ENCODE results near the gene STN1. TPM values are rescaled to one million over a fixed set of nuclear protein-coding genes. Genes with fewer than 3 reads are reported as not detected.

The STN1 gene
- total and polyA plus RNA-seq, 5 experiments from 2014 or later, result 41.8 to 103 (median 89.3) TPM

- DNase-seq (no peak), ATAC-seq (no peak)
- H3K27me3 Mint-ChIP-seq, result no peaks in the 10 kb centered on the region
- no peak overlapping the region for H3K4me3 Mint-ChIP-seq
- H3K36me3 Mint-ChIP-seq, result peaks cover 3 to 99% (median 12%) of the 10 kb centered on the region in 3 donors
- H3K9me3 Mint-ChIP-seq, result no peaks in the 10 kb centered on the region
- POLR2A ChIA-PET, result interaction anchor here (1.6 to 2.1 kb wide), 2 partner anchors 10 to 231 kb away, joined by 5 to 6 read pairs; partner anchors contain the start of gene SFR1
- peaks cover 20 to 54% (median 45%) of the 10 kb centered on the region in 4 donors for H3K4me1 Mint-ChIP-seq
- peak overlapping the region in 9 of 10 donors; percentile 14 to 89 (median 74) for H3K27ac Mint-ChIP-seq
Observed at GRCh38 chr10:103890688-103891087, 27.3 kb downstream of the STN1 start.

- H3K27me3 Mint-ChIP-seq, result no peaks in the 10 kb centered on the region
- no peak for ATAC-seq
- no peaks in the 10 kb centered on the region for H3K9me3 Mint-ChIP-seq
- H3K27ac Mint-ChIP-seq, result peak overlapping the region; percentile 63 to 89 (median 80)
- no peak overlapping the region for H3K4me3 Mint-ChIP-seq
- DNase-seq, result no peak
- H3K36me3 Mint-ChIP-seq, result peaks cover 0 to 98% (median 12%) of the 10 kb centered on the region in 3 donors
- POLR2A ChIA-PET, result interaction anchor here (1.6 to 2.1 kb wide), 2 partner anchors 11 to 231 kb away, joined by 5 to 6 read pairs; partner anchors contain the start of gene SFR1
- H3K4me1 Mint-ChIP-seq, result peaks cover 18 to 50% (median 40%) of the 10 kb centered on the region in 4 donors
Observed at GRCh38 chr10:103890194-103890658, 27.8 kb downstream of the STN1 start.

GRCh38 chr10:103889121-103889720 lies 28.8 kb downstream of the STN1 start:
- peak overlapping the region in 9 of 10 donors; percentile 6 to 83 (median 32) for H3K27ac Mint-ChIP-seq
- no peak for DNase-seq

GRCh38 chr10:103888113-103888841 lies 29.7 kb downstream of the STN1 start:
- peak; percentile 83 to 88 for ATAC-seq
- DNase-seq, result peak in 6 of 10 donors; percentile 6 to 71 (median 40)
- H3K36me3 Mint-ChIP-seq, result peaks cover 0 to 98% (median 14%) of the 10 kb centered on the region in 3 donors
- POLR2A ChIA-PET, result interaction anchor here (0.6 to 2.2 kb wide), 4 partner anchors 29 to 233 kb away, joined by 3 to 19 read pairs (median 4); partner anchors contain the start of genes SFR1 and STN1
- H3K27me3 Mint-ChIP-seq, result no peaks in the 10 kb centered on the region
- no peaks in the 10 kb centered on the region for H3K9me3 Mint-ChIP-seq
- H3K4me3 Mint-ChIP-seq, result peak overlapping the region in 1 of 10 donors; percentile 31
- peaks cover 10 to 37% (median 24%) of the 10 kb centered on the region in 4 donors for H3K4me1 Mint-ChIP-seq
- peak overlapping the region in 8 of 10 donors; percentile 6 to 90 (median 36) for H3K27ac Mint-ChIP-seq

More at GRCh38 chr10:103889121-103889720, 28.8 kb downstream of the STN1 start:
- no peak for ATAC-seq
- peaks cover 0 to 98% (median 12%) of the 10 kb centered on the region in 3 donors for H3K36me3 Mint-ChIP-seq
- no peak overlapping the region for H3K4me3 Mint-ChIP-seq
- peaks cover 14 to 47% (median 31%) of the 10 kb centered on the region in 4 donors for H3K4me1 Mint-ChIP-seq
- POLR2A ChIA-PET, result interaction anchor here (0.8 to 2.1 kb wide), 3 partner anchors 12 to 232 kb away, joined by 3 to 6 read pairs (median 5); partner anchors contain the start of gene SFR1
- no peaks in the 10 kb centered on the region for H3K27me3 Mint-ChIP-seq
- H3K9me3 Mint-ChIP-seq, result no peaks in the 10 kb centered on the region

DNA sequence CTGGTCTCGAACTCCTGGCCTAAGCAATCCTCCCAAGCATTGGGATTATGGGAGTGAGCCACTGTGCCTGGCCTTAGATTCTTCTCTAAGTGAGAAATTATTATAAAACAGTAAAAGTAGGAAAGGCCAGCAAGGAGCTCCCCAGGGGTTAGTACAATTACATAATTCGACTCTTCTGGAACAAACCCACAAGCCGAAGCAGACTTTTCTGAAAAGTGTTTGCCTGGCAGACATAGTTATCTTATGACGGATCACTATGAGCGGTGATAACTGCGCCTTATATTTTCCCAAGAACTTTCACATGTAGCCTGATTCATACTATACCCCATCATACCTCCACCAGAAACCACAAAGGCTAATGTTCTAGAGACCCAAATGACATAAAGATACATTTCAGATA lies 32.4 kb downstream of the STN1 start:
- DNase-seq, result no peak
- H3K9me3 Mint-ChIP-seq, result no peaks in the 10 kb centered on the region
- H3K27me3 Mint-ChIP-seq, result no peaks in the 10 kb centered on the region
- ATAC-seq, result no peak
- POLR2A ChIA-PET, result interaction anchor here (1.0 to 1.6 kb wide), 2 partner anchors 9 to 35 kb away, joined by 4 read pairs; no protein-coding TSS in a partner anchor
- no peak overlapping the region for H3K4me3 Mint-ChIP-seq
- peak overlapping the region in 2 of 10 donors; percentile 9 to 29 for H3K27ac Mint-ChIP-seq
- H3K36me3 Mint-ChIP-seq, result peaks cover 0 to 97% (median 30%) of the 10 kb centered on the region in 3 donors
- peaks cover 11 to 28% (median 24%) of the 10 kb centered on the region in 4 donors for H3K4me1 Mint-ChIP-seq

DNA sequence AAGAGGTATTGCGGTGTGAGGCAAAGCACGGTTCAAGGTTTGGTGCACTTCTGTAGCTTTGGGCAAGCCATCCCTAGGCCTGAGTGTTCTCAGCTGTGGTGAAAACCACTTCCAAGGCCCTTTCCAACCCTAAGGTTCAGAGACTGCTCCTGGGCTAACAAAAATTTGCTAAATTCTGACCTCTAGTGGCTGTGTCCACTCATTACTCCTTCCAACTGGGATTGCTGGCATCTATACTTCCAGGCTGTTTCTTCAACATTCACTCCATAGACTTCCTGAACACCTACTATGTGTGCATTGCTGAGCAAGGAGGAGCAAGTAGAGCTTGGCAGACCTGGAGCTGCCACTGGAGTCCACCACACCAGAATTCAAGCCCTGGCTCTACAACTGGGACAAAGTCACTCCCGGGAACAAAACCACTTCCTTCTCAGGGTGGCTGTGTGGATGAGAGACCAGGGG lies 33.3 kb downstream of the STN1 start:
- Mint-ChIP-seq H3K27me3 (no peaks in the 10 kb centered on the region), H3K9me3 (no peaks in the 10 kb centered on the region), H3K27ac (peak overlapping the region in 3 of 10 donors; percentile 25 to 59 (median 36)), H3K4me3 (no peak overlapping the region), H3K4me1 (peaks cover 9 to 22% (median 16%) of the 10 kb centered on the region in 4 donors), H3K36me3 (peaks cover 0 to 97% (median 34%) of the 10 kb centered on the region in 3 donors)
- ATAC-seq (peak; percentile 38), DNase-seq (peak in 3 of 10 donors; percentile 19 to 27 (median 21))
- POLR2A ChIA-PET, result interaction anchor here (1.0 to 1.6 kb wide), 2 partner anchors 10 to 36 kb away, joined by 4 read pairs; no protein-coding TSS in a partner anchor

GRCh38 chr10:103882285-103883007 lies 35.5 kb downstream of the STN1 start:
- Mint-ChIP-seq H3K27ac (peak overlapping the region in 2 of 10 donors; percentile 31 to 47), H3K9me3 (no peaks in the 10 kb centered on the region), H3K4me1 (peaks cover 1 to 20% (median 12%) of the 10 kb centered on the region in 4 donors), H3K36me3 (peaks cover 0 to 97% (median 36%) of the 10 kb centered on the region in 3 donors), H3K27me3 (no peaks in the 10 kb centered on the region), H3K4me3 (no peak overlapping the region)
- ATAC-seq, result no peak
- no peak for DNase-seq
- POLR2A ChIA-PET, result no interaction called here

DNA sequence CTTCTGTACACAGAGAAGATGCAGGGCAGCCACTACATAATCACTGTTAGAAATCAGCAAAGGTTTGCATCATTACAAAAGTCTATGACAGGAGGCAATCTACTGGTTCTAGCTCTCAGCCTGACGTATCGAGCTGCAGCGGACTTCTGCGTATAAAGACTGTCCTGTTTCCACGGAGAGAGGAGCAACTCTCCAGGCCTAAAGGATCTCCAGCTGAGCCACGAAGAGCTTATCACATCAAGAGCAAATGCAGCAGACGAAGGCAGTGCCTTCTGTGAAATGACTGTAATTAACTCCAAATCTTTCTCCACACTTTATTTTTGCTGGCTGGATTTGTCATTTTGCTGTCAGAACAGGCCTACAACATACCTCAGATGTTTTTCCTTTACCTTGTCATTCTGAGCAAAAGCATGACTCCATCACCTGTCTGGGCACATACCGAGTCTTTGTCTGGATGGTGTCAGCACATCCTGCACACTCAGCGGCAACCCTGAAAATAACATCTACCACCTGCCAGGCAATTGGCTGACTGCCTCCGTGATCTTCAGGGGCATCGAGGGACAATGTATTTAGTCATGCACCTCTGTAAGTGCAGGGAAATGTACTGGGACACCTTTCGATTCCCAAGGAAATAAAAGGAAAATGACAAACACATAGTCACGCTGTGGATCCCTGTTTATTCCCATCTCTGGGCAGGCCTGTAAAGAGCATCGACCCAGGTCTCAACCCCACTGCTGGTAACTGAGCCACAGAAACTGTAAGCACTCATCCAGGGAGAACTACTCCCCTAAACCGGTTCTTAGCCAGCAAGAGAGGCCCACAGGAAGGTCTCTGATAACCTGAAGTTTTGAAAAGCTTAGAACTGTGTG lies 36.3 kb downstream of the STN1 start:
- Mint-ChIP-seq H3K4me1 (peaks cover 1 to 20% (median 12%) of the 10 kb centered on the region in 4 donors), H3K4me3 (no peak overlapping the region), H3K9me3 (no peaks in the 10 kb centered on the region), H3K36me3 (peaks cover 0 to 93% (median 38%) of the 10 kb centered on the region in 3 donors), H3K27ac (peak overlapping the region in 2 of 10 donors; percentile 4 to 65), H3K27me3 (no peaks in the 10 kb centered on the region)
- DNase-seq (no peak), ATAC-seq (no peak)
- POLR2A ChIA-PET, result no interaction called here

GRCh38 chr10:103879831-103880230 lies 38.2 kb downstream of the STN1 start:
- DNase-seq, result no peak
- Mint-ChIP-seq H3K36me3 (peaks cover 0 to 93% (median 38%) of the 10 kb centered on the region in 3 donors), H3K4me3 (no peak overlapping the region), H3K27ac (peak overlapping the region in 3 of 10 donors; percentile 44 to 57 (median 53)), H3K27me3 (no peaks in the 10 kb centered on the region), H3K9me3 (no peaks in the 10 kb centered on the region), H3K4me1 (peaks cover 1 to 20% (median 11%) of the 10 kb centered on the region in 4 donors)
- ATAC-seq, result no peak
- POLR2A ChIA-PET, result no interaction called here

- peaks cover 0 to 92% (median 38%) of the 10 kb centered on the region in 3 donors for H3K36me3 Mint-ChIP-seq
- DNase-seq, result no peak
- H3K4me3 Mint-ChIP-seq, result no peak overlapping the region
- peak overlapping the region in 2 of 10 donors; percentile 44 to 57 for H3K27ac Mint-ChIP-seq
- H3K9me3 Mint-ChIP-seq, result no peaks in the 10 kb centered on the region
- ATAC-seq, result no peak
- POLR2A ChIA-PET, result no interaction called here
- H3K27me3 Mint-ChIP-seq, result no peaks in the 10 kb centered on the region
- H3K4me1 Mint-ChIP-seq, result peaks cover 0 to 20% (median 10%) of the 10 kb centered on the region in 4 donors
Observed at GRCh38 chr10:103879409-103879808, 38.6 kb downstream of the STN1 start.

DNA sequence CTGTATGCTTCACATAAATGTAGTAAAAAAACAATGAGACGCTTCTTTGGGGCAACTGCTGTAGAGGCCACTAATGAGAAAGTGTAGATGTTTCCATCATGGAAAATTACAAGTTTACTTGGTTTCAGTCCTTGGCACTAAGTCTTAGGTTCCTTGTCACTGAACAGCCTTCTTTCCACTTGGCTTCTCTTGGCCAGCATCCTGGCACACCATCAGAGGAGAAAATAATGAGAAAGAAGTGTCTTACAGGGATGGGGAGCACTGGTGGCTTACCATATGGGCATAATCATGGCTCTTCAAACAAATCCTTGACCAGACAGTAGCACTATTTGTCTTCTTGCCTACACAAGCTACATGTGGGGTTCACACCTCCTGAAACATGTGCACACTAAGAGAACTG lies 40.1 kb downstream of the STN1 start:
- H3K27me3 Mint-ChIP-seq, result no peaks in the 10 kb centered on the region
- no peak for DNase-seq
- H3K27ac Mint-ChIP-seq, result peak overlapping the region in 2 of 10 donors; percentile 22 to 41
- H3K36me3 Mint-ChIP-seq, result peaks cover 0 to 87% (median 35%) of the 10 kb centered on the region in 3 donors
- POLR2A ChIA-PET, result no interaction called here
- peaks cover 0 to 15% (median 9%) of the 10 kb centered on the region in 4 donors for H3K4me1 Mint-ChIP-seq
- no peaks in the 10 kb centered on the region for H3K9me3 Mint-ChIP-seq
- H3K4me3 Mint-ChIP-seq, result no peak overlapping the region
- no peak for ATAC-seq

All from naive thymus-derived CD8-positive, alpha-beta T cell (primary cell).